Prostate gland (tissue), 2 donors: Measurements from ENCODE around the gene SCYGR4.

Source experiments
- POLR2A ChIP-seq: fragments of 450-650 bp; IDR thresholded peaks from one replicate; pipeline ENCODE4 v1.6.1; 2016; ENCODE audit warnings: antibody characterized with exemption, mild to moderate bottlenecking
- POLR2AphosphoS5 ChIP-seq: sonication (generic); formaldehyde crosslinking; IDR thresholded peaks from one replicate; pipeline ENCODE4 v1.6.1; 2017; ENCODE audit warnings: antibody characterized with exemption
- TF ChIP-seq, protein P1 (sequence below), 4 experiments: fragments of 200-600 bp in 2 of 4; fragments of 450-650 bp in 2 of 4; sonication (generic) in 2 of 4; IDR thresholded peaks; 1 replicate in 3 of 4; 2 replicates in 1 of 4; pipeline ENCODE4 v1.5.1; 2016 to 2019; ENCODE audit warnings: antibody characterized with exemption in 4 of 4, mild to moderate bottlenecking in 2 of 4, moderate library complexity in 2 of 4

DNA sequence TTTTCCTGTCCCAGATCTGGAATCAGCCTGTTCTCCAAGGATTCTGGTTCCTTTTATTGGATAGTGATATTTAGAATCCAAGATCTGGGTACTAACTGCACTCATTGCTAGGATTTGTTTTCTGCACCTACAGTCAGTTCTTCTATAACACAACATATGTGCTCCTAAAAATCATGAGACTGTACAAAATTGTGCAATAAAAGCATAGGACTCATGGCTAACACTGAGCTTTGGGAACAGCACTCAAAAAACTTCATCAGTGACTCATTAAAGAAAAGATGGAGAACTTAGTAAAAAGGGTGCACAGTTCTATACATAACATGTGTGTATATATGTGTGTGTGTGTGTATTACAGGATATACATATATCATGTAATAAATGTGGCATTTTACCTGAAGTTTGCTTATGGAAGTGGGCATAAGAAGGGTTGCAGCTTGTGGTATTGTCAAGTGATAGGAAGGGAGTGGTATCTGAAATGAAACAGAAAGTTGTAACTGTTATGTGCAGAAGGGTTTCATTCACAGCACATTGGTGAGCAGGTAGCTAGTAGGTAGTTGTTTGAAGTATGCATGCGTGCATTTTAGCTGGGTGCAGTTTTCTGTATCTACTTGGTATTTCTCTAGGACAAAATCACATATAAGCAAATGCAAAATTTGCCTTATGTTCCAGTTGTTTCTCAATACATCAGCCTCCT lies 24.5 kb upstream of the SCYGR4 start:
- no peak for TF ChIP-seq POLR2AphosphoS5
- TF ChIP-seq, protein P1, sequence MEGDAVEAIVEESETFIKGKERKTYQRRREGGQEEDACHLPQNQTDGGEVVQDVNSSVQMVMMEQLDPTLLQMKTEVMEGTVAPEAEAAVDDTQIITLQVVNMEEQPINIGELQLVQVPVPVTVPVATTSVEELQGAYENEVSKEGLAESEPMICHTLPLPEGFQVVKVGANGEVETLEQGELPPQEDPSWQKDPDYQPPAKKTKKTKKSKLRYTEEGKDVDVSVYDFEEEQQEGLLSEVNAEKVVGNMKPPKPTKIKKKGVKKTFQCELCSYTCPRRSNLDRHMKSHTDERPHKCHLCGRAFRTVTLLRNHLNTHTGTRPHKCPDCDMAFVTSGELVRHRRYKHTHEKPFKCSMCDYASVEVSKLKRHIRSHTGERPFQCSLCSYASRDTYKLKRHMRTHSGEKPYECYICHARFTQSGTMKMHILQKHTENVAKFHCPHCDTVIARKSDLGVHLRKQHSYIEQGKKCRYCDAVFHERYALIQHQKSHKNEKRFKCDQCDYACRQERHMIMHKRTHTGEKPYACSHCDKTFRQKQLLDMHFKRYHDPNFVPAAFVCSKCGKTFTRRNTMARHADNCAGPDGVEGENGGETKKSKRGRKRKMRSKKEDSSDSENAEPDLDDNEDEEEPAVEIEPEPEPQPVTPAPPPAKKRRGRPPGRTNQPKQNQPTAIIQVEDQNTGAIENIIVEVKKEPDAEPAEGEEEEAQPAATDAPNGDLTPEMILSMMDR (IDR thresholded peaks at IDR 0.05), result no peak
- no peak for TF ChIP-seq POLR2A
